Small intestine (tissue), 7 donors: ENCODE measurements around the gene STAU1. TPM values are rescaled to one million over a fixed set of nuclear protein-coding genes. Genes with fewer than 3 reads are reported as not detected.
"Not testable (repeated sequence)": the region's sequence is repeated elsewhere in the genome, so short reads cannot be mapped to it uniquely, and the experiment has no call there.

Experiments used
- DNase-seq, 2 donors: peaks; one replicate each; pipeline versions ENCODE4 v3.0.0 to v3.0.0-alpha.2; 2013
- FAIRE-seq: peaks from 2 replicates; lab custom pipeline; 2012; peaks lifted over from hg19 to GRCh38; lab: Jason Lieb, UNC
- H3K27ac ChIP-seq, 3 donors: one replicate each; pipeline ENCODE4 v1.5.1; 2013; ENCODE audit warnings: low read length in 2 of 3, mild to moderate bottlenecking in 2 of 3, control low read depth in 1 of 3, inconsistent platforms in 1 of 3, low read depth in 1 of 3, moderate library complexity in 1 of 3
- H3K27me3 ChIP-seq, 3 donors: one replicate each; pipeline ENCODE4 v1.6.1; 2013; ENCODE audit warnings: low read length in 3 of 3, inconsistent platforms in 1 of 3; ENCODE audit not compliant: control insufficient read depth in 3 of 3, insufficient read depth in 3 of 3
- H3K36me3 ChIP-seq, 3 donors: one replicate each; pipeline ENCODE4 v1.6.1; 2013; ENCODE audit warnings: low read length in 3 of 3, inconsistent platforms in 1 of 3, low read depth in 1 of 3, mild to moderate bottlenecking in 1 of 3, moderate library complexity in 1 of 3; ENCODE audit not compliant: control insufficient read depth in 3 of 3, insufficient read depth in 2 of 3
- H3K4me1 ChIP-seq, 3 donors: one replicate each; pipeline ENCODE4 v1.6.1; 2013; ENCODE audit warnings: low read length in 2 of 3, inconsistent platforms in 1 of 3, low read depth in 1 of 3, mild to moderate bottlenecking in 1 of 3, moderate library complexity in 1 of 3; ENCODE audit not compliant: control insufficient read depth in 3 of 3, insufficient read depth in 2 of 3
- H3K4me3 ChIP-seq, 3 donors: one replicate each; pipeline ENCODE4 v1.5.1; 2013; ENCODE audit warnings: low read length in 3 of 3, control low read depth in 1 of 3, inconsistent platforms in 1 of 3, low read depth in 1 of 3, mild to moderate bottlenecking in 1 of 3, moderate library complexity in 1 of 3
- H3K9me3 ChIP-seq, 2 donors: one replicate each; pipeline ENCODE4 v1.6.1; 2013; ENCODE audit warnings: low read depth in 1 of 2, low read length in 1 of 2; ENCODE audit not compliant: control insufficient read depth in 2 of 2, insufficient read depth in 1 of 2
- WGBS, 3 donors: extraction: QIAGEN DNeasy Blood & Tissue Kit; methylation state at CpG; one replicate each; pipeline ENCODE4 v1.1.7; 2013; 5-methylcytosine and 5-hydroxymethylcytosine counted together
- polyA plus RNA-seq, 4 donors: library from polyadenylated mRNA; stranded (reverse) in 3 of 4; unstranded in 1 of 4; fragments of 200-250 nt in 3 of 4; fragments of 120-200 nt in 1 of 4; gene quantifications; one replicate each; pipeline versions ENCODE4 v1.2.1 to v1.2.3, GENCODE V29; 2013
- donor health status: healthy with polysubstance abuse.
- donor health status: control.
- donor health status: control.
- donor health status: Bipolar disorder and iron deficiency.
- donor health status: healthy.

The STAU1 gene
- polyA plus RNA-seq, 4 donors = 47.1 to 116 (median 65.4) TPM

- FAIRE-seq = no peak
- H3K27ac ChIP-seq = no peak overlapping the region
- no peak overlapping the region for H3K4me3 ChIP-seq
- H3K27me3 ChIP-seq = no peaks in the 10 kb centered on the region
- no peak for DNase-seq
- H3K36me3 ChIP-seq = peaks cover 5 to 40% (median 8%) of the 10 kb centered on the region in 3 donors
- no peaks in the 10 kb centered on the region for H3K9me3 ChIP-seq
- H3K4me1 ChIP-seq = no peaks in the 10 kb centered on the region
Observed at GRCh38 chr20:49138431-49138830, 49.7 kb downstream of the STAU1 start.

GRCh38 chr20:49136817-49137571 is 51.1 kb downstream of the STAU1 start:
- FAIRE-seq = no peak

GRCh38 chr20:49134797-49135196 is 53.3 kb downstream of the STAU1 start:
- WGBS, 3 donors = 88 to 90% (median 89%) methylated on average over 8 of the region's 8 CpGs
- not testable (repeated sequence) for DNase-seq, H3K4me1 ChIP-seq, H3K27me3 ChIP-seq, H3K9me3 ChIP-seq, H3K27ac ChIP-seq, FAIRE-seq, H3K4me3 ChIP-seq
- H3K36me3 ChIP-seq = peaks cover 2 to 43% (median 5%) of the 10 kb centered on the region in 3 donors

More at GRCh38 chr20:49136817-49137571, 51.1 kb downstream of the STAU1 start:
- Histone ChIP-seq H3K27ac (no peak overlapping the region), H3K9me3 (no peaks in the 10 kb centered on the region), H3K36me3 (peaks cover 2 to 44% (median 5%) of the 10 kb centered on the region in 3 donors), H3K4me1 (no peaks in the 10 kb centered on the region), H3K27me3 (no peaks in the 10 kb centered on the region), H3K4me3 (no peak overlapping the region)
- peak in 1 of 2 donors; percentile 11 for DNase-seq
- WGBS, 3 donors = 71 to 84% (median 81%) methylated on average over 15 of the region's 15 CpGs

- H3K4me3 ChIP-seq = no peak overlapping the region
- no peak for DNase-seq
- no peaks in the 10 kb centered on the region for H3K27me3 ChIP-seq
- no peak for FAIRE-seq
- peaks cover 2 to 41% (median 5%) of the 10 kb centered on the region in 3 donors for H3K36me3 ChIP-seq
- WGBS, 3 donors = 81 to 91% (median 85%) methylated on average over 3 of the region's 3 CpGs
- no peak overlapping the region for H3K27ac ChIP-seq
- no peaks in the 10 kb centered on the region for H3K9me3 ChIP-seq
- no peaks in the 10 kb centered on the region for H3K4me1 ChIP-seq
Observed at GRCh38 chr20:49133571-49133970, 54.6 kb downstream of the STAU1 start.

GRCh38 chr20:49132995-49133478 is 55.1 kb downstream of the STAU1 start:
- H3K36me3 ChIP-seq = peaks cover 5 to 43% (median 5%) of the 10 kb centered on the region in 3 donors
- H3K4me3 ChIP-seq = no peak overlapping the region
- FAIRE-seq (no peak), DNase-seq (peak; percentile 76 to 86)
- H3K27me3 ChIP-seq = no peaks in the 10 kb centered on the region
- H3K27ac ChIP-seq = no peak overlapping the region
- H3K9me3 ChIP-seq = no peaks in the 10 kb centered on the region
- WGBS, 3 donors = 32 to 41% (median 37%) methylated on average over 5 of the region's 5 CpGs
- H3K4me1 ChIP-seq = no peaks in the 10 kb centered on the region

- no peak for DNase-seq
- Histone ChIP-seq H3K4me3 (no peak overlapping the region), H3K27me3 (no peaks in the 10 kb centered on the region), H3K36me3 (peaks cover 16 to 56% (median 22%) of the 10 kb centered on the region in 3 donors), H3K9me3 (no peaks in the 10 kb centered on the region), H3K4me1 (peaks cover 0 to 3% (median 0%) of the 10 kb centered on the region in 3 donors), H3K27ac (no peak overlapping the region)
- no peak for FAIRE-seq
- WGBS, 3 donors = 96 to 99% (median 96%) methylated on average over 10 of the region's 10 CpGs
Observed at GRCh38 chr20:49123982-49124381, 64.2 kb downstream of the STAU1 start.

- no peaks in the 10 kb centered on the region for H3K27me3 ChIP-seq
- no peaks in the 10 kb centered on the region for H3K9me3 ChIP-seq
- 92 to 93% (median 93%) methylated on average over 13 of the region's 13 CpGs for WGBS, 3 donors
- DNase-seq (no peak), FAIRE-seq (no peak)
- H3K27ac ChIP-seq = no peak overlapping the region
- peaks cover 17 to 59% (median 20%) of the 10 kb centered on the region in 3 donors for H3K36me3 ChIP-seq
- no peak overlapping the region for H3K4me3 ChIP-seq
- H3K4me1 ChIP-seq = peaks cover 0 to 7% (median 0%) of the 10 kb centered on the region in 3 donors
Observed at GRCh38 chr20:49122920-49123319, 65.2 kb downstream of the STAU1 start.

GRCh38 chr20:49119988-49120387 is 68.1 kb downstream of the STAU1 start:
- Histone ChIP-seq H3K36me3 (peaks cover 24 to 72% (median 30%) of the 10 kb centered on the region in 3 donors), H3K27me3 (no peaks in the 10 kb centered on the region), H3K27ac (peak overlapping the region in 1 of 3 donors; percentile 18), H3K4me1 (peaks cover 0 to 13% (median 0%) of the 10 kb centered on the region in 3 donors), H3K9me3 (no peaks in the 10 kb centered on the region), H3K4me3 (peak overlapping the region in 1 of 3 donors; percentile 29)
- WGBS, 3 donors = 94% methylated on average over 7 of the region's 7 CpGs
- peak in 1 of 2 donors; percentile 71 for DNase-seq
- FAIRE-seq = no peak
